NCI-H446 treated with DMSO at 0.1 percent for 48 hours (cell line): ENCODE data around the gene IGSF6.
"Not testable (repeated sequence)": the region's sequence is repeated elsewhere in the genome, so short reads cannot be mapped to it uniquely, and the experiment has no call there.

Experiments
- DNase-seq: peaks from one replicate; lab custom pipeline; 2025; lab: John Stamatoyannopoulos, UW

Gene IGSF6

DNA sequence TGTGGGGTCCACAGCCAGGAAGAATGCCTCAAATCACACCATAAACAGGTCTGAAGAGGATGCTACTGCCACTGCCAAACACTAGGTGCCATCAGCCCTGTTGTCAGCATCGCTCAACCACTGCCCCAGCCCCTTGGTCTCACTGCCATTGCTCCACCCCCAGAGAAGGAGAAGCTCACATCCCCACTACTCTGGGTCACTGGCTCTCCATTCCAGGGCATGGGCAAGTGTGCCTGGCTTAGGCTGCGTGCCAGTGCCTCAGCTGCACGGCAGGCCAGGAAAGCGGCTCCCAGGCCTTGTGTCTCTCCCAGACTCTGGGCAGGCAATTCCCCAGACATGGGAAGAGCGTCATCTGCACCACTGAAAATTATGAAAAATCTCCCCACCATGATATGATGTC lies 1.2 kb upstream of the IGSF6 start:
- DNase-seq, result no peak

DNA sequence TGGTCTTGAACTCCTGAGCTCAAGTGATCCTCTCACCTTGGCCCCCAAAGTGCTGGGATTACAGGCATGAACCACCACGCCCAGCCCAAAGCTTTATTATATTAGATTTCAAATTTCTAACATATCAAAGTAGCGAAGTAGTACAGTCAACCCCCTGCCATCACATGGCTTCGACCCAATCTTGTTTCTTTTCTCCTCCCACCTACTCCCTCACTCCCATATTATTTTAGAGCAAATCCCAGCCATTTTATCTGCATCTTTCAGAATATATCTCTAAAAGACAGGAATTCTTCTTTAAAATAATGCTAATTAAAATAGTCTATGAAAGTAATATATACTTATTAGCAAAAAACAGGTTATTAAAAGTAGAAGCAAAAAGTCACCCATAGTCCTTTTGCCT lies 893 bp downstream of the IGSF6 start:
- no peak for DNase-seq

DNA sequence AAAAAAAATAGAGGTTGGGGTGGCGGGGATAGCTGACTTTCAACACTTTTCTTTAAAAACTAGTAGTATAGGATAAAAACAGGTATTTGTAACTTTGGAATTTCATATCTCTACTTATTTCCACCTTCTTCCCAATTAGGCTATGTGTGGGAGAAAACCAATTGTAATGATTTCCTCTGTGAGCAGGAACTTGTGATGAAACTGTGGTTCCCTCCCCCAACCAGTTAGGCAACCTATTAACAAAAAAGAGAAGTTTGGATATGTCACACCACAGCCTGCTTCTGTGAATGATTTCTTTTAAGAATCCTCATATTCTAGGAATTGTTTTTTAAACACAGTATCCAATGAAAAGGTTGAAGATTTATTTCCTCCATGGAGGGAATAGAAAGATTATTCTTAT lies 1.9 kb downstream of the IGSF6 start:
- no peak for DNase-seq

DNA sequence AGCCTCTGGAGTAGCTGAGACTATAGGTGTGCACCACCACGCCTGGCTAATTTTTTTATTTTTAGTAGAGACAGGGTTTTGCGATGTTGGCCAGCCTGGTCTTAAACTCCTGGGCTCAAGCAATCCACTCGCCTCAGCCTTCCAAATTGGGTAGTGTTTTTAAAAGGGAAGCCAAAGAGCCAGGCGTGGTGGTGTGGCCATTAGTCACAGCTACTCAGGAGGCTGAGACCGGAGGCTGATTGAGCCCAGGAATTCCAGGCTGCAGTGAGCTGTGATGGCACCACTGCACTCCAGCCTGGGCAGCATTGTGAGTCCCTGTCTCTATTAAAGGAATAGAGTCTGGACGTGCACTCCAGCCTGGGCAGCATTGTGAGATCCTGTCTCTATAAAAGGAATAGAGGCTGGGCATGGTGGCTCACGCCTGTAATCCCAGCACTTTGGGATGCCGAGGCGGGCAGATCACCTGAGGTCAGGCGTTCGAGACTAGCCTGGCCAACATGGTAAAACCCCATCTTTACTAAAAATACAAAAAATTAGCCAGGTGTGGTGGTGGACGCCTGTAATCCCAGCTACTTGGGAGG lies 2.5 kb downstream of the IGSF6 start:
- DNase-seq, result not testable (repeated sequence)

- DNase-seq, result no peak
These were observed 4.7 kb downstream of the IGSF6 start for GRCh38 chr16:21647562-21648164.

- no peak for DNase-seq
These were observed 5.5 kb downstream of the IGSF6 start for GRCh38 chr16:21646721-21647561.

- no peak for DNase-seq
These were observed 6.3 kb downstream of the IGSF6 start for GRCh38 chr16:21646091-21646490.

- DNase-seq, result no peak
These were observed 7.1 kb downstream of the IGSF6 start for GRCh38 chr16:21645261-21645721.

- DNase-seq, result no peak
These were observed 7.7 kb downstream of the IGSF6 start for GRCh38 chr16:21644674-21645073.

DNA sequence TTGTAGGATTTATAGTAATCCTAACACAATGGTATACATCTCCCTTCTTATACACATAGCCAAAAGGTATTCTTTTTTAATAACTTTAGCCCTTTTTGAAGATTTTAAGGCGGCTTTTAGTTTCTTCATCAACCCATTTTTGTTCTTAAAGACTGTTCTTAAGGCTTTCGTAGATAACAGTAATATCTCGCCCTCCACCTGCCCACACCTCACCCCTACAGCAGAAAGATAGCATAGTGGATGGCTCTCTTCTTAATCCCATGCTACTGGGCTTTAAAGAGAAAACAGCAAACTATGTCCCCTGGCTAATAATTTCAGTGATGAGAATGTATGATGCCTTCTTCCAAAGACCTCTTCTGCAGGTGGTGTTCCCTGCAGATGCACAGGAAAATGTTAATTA lies 8.6 kb downstream of the IGSF6 start:
- DNase-seq, result no peak

GRCh38 chr16:21642861-21643260 lies 9.5 kb downstream of the IGSF6 start:
- DNase-seq, result no peak

DNA sequence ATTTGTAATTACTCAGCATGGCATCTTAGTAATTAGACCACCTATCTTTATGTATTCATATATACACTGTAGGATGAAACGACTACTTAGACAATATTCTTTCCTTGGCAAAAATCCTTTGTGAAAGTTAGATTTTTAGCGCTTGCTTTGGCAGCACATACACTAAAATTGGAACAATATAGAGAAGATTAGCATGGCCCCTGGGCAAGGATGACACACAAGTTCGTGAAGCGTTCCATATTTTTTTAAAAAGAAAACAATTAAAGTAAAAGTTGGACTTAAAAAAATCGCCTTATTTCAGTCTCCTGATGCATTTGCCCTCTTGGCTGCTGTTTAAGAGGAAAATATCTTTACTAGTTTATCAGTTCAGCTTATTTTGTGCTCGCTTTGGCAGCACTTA lies 10.5 kb downstream of the IGSF6 start:
- no peak for DNase-seq

DNA sequence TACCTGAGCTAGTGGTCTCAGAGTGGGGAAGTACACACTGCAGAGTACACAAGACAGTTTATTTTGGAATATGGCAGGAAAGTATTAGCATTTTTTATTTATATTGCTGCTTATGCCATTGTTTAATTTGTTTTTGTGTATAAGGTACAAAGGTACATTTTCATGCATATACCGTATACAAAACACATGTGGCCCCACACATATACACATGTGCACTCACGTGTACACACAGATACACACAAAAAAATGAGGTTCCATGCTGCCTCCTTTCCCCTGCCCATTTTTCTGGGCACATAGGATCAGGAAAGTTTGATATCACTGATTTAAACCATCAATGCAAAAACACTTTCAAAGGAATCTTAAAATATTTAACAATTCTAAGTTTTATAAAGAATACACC lies 12.9 kb downstream of the IGSF6 start:
- DNase-seq, result no peak

DNA sequence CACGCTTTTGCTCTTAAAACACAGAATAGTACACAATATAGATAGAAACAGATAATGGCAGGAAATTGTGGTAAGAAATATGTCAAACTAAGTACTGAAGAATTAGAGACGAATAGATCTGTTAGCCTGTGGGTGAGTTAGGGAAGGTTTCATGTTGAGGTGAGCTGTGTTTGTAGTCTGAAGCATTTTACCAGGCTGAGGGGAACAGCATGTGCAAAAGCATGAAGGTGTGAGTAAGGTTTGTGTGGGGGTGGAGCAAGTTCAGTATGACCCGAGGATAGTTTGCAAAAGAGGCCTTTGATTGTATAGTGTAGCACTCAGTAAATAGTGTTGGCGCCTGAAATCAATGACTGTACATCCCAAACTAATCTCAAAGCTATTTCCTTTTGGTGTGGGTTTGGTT lies 13.8 kb downstream of the IGSF6 start:
- DNase-seq, result no peak

DNA sequence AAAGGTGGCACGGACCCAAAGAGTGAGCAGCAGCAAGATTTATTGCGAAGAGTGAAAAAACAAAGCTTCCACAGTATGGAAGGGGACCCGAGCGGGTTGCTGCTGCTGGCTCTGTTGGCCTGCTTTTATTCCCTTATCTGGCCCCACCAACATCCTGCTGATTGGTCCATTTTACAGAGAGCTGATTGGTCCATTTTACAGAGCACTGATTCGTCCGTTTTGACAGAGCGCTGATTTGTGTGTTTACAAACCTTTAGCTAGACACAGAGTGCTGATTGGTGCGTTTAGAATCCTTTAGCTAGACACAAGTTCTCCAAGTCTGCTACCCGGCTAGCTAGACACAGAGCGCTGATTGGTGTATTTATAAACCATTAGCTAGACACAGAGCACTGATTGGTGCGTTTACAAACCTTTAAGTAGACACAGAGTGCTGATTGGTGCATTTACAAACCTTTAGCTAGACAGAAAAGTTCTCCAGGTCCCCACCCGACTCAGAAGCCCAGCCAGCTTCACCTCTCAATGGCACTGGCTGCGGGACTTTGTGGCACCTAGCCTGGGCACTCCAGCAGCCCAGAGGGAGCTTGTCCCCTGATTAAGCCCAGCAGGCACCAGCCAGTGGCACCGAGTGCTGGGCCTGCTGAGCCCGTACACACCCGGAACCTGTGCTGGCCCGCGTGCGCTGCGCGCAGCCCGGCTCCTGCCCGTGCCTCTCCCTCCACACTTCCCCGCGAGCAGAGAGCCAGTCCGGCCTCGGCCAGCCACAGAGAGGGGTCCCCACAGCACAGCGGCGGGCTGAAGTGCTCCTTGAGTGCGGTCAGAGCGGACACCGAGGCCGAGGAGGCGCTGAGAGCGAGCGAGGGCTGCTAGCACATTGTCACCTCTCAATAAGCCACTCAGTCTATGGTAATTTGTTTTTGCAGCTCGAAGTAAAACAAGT lies 15.1 kb downstream of the IGSF6 start:
- DNase-seq, result no peak

DNA sequence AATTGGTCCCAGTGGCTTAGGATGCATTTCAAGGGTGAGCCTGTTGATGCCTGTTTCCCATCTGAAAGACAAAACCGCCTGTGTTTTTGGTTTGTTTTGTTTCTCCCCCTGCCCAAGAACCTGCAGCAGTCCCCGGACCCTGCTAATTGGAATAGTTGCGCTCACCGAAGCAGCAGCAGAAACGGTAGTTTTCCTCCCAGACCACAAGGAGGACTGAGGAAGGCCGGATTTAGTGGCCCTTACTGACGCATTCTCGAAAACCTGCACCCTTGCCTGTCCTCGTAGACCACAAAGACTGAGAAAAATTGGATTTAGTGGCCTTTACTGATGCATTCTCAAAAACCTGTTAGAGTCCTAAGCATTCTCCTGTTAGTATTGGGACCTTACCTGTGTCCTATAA lies 16.7 kb downstream of the IGSF6 start:
- not testable (repeated sequence) for DNase-seq

DNA sequence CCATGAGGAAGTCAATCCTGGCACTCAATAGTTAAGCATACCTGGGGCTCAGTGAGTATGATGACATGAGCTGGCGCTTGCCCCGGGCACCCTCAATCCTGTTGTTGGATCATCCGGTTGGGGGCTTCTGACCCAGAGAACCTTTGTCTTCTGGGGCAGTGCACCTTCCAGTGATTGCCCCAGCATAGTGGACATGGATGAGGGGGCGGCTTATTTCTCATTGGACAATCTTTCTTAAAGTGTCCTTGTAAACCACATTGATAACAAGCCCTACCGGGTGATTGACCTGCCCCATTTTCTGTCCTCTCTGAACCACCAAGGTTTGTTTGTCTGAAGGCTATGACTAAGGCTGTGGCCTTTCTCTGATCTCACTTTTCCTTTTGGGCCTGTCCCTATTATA lies 18.2 kb downstream of the IGSF6 start:
- no peak for DNase-seq

- DNase-seq, result not testable (repeated sequence)
These were observed 20.3 kb downstream of the IGSF6 start for GRCh38 chr16:21631951-21632575.

- DNase-seq, result not testable (repeated sequence)
These were observed 21.0 kb downstream of the IGSF6 start for GRCh38 chr16:21631376-21631775.

GRCh38 chr16:21630866-21631265 lies 21.5 kb downstream of the IGSF6 start:
- not testable (repeated sequence) for DNase-seq
